Naive B cell (primary cell): ENCODE measurements around the gene ARL6IP1. TPM values are rescaled to one million over a fixed set of nuclear protein-coding genes. Genes with fewer than 3 reads are reported as not detected.
A peak's percentile ranks its signal among the peaks of the same experiment; 100 is the strongest.
"Not testable (repeated sequence)": the region's sequence is repeated elsewhere in the genome, so short reads cannot be mapped to it uniquely, and the experiment has no call there.

ENCODE experiments used
- ATAC-seq, 2 donors: fragments of 150-1000 bp; cut with Tn5 transposase; 2 replicates each; pipeline ENCODE4 v1.10.0; 2021; ENCODE audit warnings: low read depth in 2 of 2, mild to moderate bottlenecking in 2 of 2, moderate library complexity in 2 of 2
- DNase-seq: peaks from one replicate; pipeline ENCODE4 v3.0.0; 2022
- H3K27ac Mint-ChIP-seq, 6 donors: one replicate each; pipeline ENCODE4 v1.8.0; 2020 to 2022; ENCODE audit warnings: mild to moderate bottlenecking in 6 of 6, mixed read lengths in 6 of 6, moderate library complexity in 5 of 6, inconsistent platforms in 2 of 6
- H3K27me3 Mint-ChIP-seq, 3 donors: one replicate each; pipeline ENCODE4 v1.8.0; 2021 to 2022; ENCODE audit warnings: mixed read lengths in 3 of 3, mild to moderate bottlenecking in 1 of 3
- H3K36me3 Mint-ChIP-seq, 2 donors: one replicate each; pipeline ENCODE4 v1.8.0; 2020 to 2022; ENCODE audit warnings: mixed read lengths in 2 of 2, inconsistent platforms in 1 of 2, mild to moderate bottlenecking in 1 of 2
- H3K4me1 Mint-ChIP-seq, 3 donors: one replicate each; pipeline ENCODE4 v1.8.0; 2020 to 2022; ENCODE audit warnings: mixed read lengths in 3 of 3, inconsistent platforms in 1 of 3, mild to moderate bottlenecking in 1 of 3, moderate library complexity in 1 of 3
- H3K4me3 Mint-ChIP-seq, 8 donors: one replicate each; pipeline ENCODE4 v1.8.0; 2020 to 2022; ENCODE audit warnings: mild to moderate bottlenecking in 8 of 8, mixed read lengths in 8 of 8, moderate library complexity in 8 of 8, inconsistent platforms in 2 of 8
- H3K9me3 Mint-ChIP-seq, 7 donors: one replicate each; pipeline ENCODE4 v1.8.0; 2020 to 2022; ENCODE audit warnings: mixed read lengths in 7 of 7, mild to moderate bottlenecking in 5 of 7, inconsistent platforms in 2 of 7, moderate library complexity in 1 of 7
- polyA plus RNA-seq, 6 donors: library from polyadenylated mRNA; unstranded; fragments of 300-500 nt; fragmentation: Illumina TruSeq; gene quantifications; one replicate each; pipeline ENCODE4 v1.2.3, GENCODE V29; 2021; ENCODE audit warnings: low read depth in 6 of 6

The ARL6IP1 gene
- polyA plus RNA-seq, 6 donors from 2014 or later = 182 to 283 (median 211) TPM

DNA sequence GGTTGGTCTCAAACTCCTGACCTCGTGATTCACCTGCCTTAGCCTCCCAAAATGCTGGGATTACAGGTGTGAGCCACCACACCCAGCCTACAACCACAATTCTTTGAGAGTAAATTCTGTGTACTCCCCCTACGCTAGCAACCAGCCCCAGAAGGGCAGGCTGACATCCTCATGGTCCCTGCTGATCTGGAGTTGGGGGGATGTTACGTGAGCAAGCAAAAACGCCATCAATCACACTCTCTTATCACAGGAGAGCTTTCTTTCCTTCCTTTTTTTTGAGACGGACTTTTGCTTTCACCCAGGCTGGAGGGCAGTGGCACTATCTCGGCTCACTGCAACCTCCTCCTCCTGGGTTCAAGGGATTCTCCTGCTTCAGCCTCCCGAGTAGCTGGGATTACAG is 29.2 kb downstream of the ARL6IP1 start:
- ATAC-seq, H3K27ac Mint-ChIP-seq, H3K4me3 Mint-ChIP-seq, H3K27me3 Mint-ChIP-seq, H3K36me3 Mint-ChIP-seq, H3K4me1 Mint-ChIP-seq, DNase-seq: not testable (repeated sequence)
- peaks cover 0 to 11% (median 6%) of the 10 kb centered on the region in 7 donors for H3K9me3 Mint-ChIP-seq

DNA sequence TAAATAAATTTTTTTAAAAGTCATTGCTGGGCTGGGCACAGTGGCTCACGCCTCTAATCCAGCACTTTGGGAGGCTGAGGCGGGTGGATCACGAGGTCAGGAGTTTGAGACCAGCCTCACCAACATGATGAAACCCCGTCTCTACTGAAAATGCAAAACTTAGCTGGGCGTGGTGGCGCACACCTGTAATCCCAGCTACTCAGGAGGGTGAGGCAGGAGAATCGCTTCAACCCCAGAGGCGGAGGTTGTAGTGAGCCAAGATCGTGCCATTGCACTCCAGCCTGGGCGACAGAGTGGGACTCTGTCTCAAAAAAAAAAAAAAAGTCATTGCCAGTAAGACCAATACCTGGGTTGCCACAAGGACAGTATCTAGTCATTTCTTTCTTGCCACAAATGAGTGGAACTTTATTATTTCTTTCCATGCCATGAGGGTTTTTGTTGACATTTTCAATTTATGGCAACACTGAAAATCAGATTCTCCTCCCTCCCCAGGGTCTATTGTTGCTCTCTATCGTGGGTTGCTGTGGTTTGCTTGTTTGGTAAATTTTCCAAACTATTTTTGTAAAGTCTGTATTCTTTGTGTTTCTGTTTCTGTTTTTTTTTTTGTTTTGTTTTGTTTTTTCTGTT is 30.9 kb downstream of the ARL6IP1 start:
- H3K27me3 Mint-ChIP-seq, ATAC-seq, H3K27ac Mint-ChIP-seq, H3K36me3 Mint-ChIP-seq, DNase-seq, H3K4me3 Mint-ChIP-seq, H3K4me1 Mint-ChIP-seq: not testable (repeated sequence)
- peaks cover 0 to 10% (median 6%) of the 10 kb centered on the region in 7 donors for H3K9me3 Mint-ChIP-seq

- not testable (repeated sequence) for H3K4me1 Mint-ChIP-seq, H3K9me3 Mint-ChIP-seq, H3K36me3 Mint-ChIP-seq, H3K27ac Mint-ChIP-seq, H3K27me3 Mint-ChIP-seq, H3K4me3 Mint-ChIP-seq, DNase-seq
- ATAC-seq = peak in 1 of 2 donors; percentile 45
These were observed 34.1 kb downstream of the ARL6IP1 start for GRCh38 chr16:18767217-18767616.

GRCh38 chr16:18762713-18763112 is 38.6 kb downstream of the ARL6IP1 start:
- DNase-seq, H3K9me3 Mint-ChIP-seq, ATAC-seq, H3K4me3 Mint-ChIP-seq, H3K36me3 Mint-ChIP-seq, H3K27ac Mint-ChIP-seq: not testable (repeated sequence)
- Mint-ChIP-seq H3K27me3 (peaks cover 0 to 11% (median 0%) of the 10 kb centered on the region in 3 donors), H3K4me1 (peaks cover 4 to 13% (median 7%) of the 10 kb centered on the region in 3 donors)

DNA sequence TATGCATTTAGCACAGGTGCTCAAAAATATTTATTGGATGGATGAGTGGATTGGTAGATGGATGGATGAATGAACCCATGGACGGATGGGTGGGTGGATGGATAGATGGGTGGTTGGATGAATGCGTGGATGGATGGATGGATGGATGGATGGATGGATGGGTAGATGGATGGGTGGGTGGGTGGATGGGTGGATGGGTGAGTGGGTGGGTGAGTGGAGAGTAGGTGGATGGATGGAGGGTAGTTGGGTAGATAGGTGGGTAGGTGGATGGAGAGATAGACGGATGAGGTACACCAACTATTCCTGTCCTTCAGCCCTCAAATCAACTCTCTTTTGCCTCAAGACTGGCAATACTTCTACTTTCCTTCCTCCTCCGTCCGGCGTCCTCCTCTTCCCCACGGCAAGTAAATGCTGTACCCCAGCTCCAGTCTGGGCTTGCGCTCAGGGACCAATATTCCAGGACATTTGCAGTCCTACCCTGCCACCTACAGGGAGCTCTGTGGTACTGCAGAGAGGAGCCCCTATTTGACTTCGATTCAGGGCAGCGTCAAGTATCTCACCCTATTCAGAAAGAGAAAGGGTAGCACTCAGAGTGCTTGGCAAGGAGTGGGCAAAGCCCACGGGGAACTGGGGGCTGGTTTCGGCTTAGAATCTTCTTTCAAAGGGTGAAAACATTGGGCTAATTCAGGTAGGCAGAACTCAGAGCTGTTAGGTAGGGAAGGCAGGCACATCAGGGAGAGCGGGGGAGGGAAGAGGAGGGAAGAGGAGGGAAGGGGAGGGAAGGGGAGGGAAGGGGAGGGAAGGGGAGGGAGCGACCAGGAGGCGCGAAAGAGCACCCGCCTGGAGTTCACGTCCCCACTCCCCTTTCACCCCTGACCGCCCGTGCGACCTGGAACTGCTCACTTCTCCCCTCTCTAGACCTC is 41.5 kb downstream of the ARL6IP1 start:
- not testable (repeated sequence) for H3K4me3 Mint-ChIP-seq, H3K9me3 Mint-ChIP-seq, H3K36me3 Mint-ChIP-seq
- peak; percentile 46 for DNase-seq
- ATAC-seq = peak; percentile 71 to 80
- Mint-ChIP-seq H3K27ac (peak overlapping the region in 1 of 6 donors; percentile 56), H3K27me3 (peaks cover 0 to 11% (median 0%) of the 10 kb centered on the region in 3 donors), H3K4me1 (peaks cover 9 to 29% (median 16%) of the 10 kb centered on the region in 3 donors)

- not testable (repeated sequence) for H3K36me3 Mint-ChIP-seq, H3K27ac Mint-ChIP-seq, H3K4me3 Mint-ChIP-seq, DNase-seq, H3K9me3 Mint-ChIP-seq
- ATAC-seq = peak; percentile 11 to 16
- Mint-ChIP-seq H3K4me1 (peaks cover 9 to 29% (median 16%) of the 10 kb centered on the region in 3 donors), H3K27me3 (peaks cover 0 to 11% (median 0%) of the 10 kb centered on the region in 3 donors)
These were observed 43.2 kb downstream of the ARL6IP1 start for GRCh38 chr16:18757960-18758660.

- Mint-ChIP-seq H3K27ac (peak overlapping the region in 5 of 6 donors; percentile 34 to 76 (median 50)), H3K4me1 (peaks cover 9 to 29% (median 16%) of the 10 kb centered on the region in 3 donors), H3K27me3 (peaks cover 0 to 11% (median 0%) of the 10 kb centered on the region in 3 donors), H3K4me3 (peak overlapping the region in 4 of 8 donors; percentile 17 to 77 (median 65))
- H3K9me3 Mint-ChIP-seq, DNase-seq, H3K36me3 Mint-ChIP-seq: not testable (repeated sequence)
- peak in 1 of 2 donors; percentile 35 for ATAC-seq
These were observed 44.7 kb downstream of the ARL6IP1 start for GRCh38 chr16:18756639-18757038.

GRCh38 chr16:18742870-18743269 is 58.5 kb downstream of the ARL6IP1 start:
- H3K9me3 Mint-ChIP-seq, ATAC-seq, H3K4me1 Mint-ChIP-seq, H3K27me3 Mint-ChIP-seq, H3K27ac Mint-ChIP-seq, H3K36me3 Mint-ChIP-seq, H3K4me3 Mint-ChIP-seq, DNase-seq: not testable (repeated sequence)

Other genes starting within 250 kb of the ARL6IP1 start
- 10 to 100 TPM; 31.1 to 47.7 (median 44.0) TPM for gene NOMO2, start 239.5 kb downstream of the ARL6IP1 start, polyA plus RNA-seq
- 1,000 to 10,000 TPM; 1,634 to 3,499 (median 2,919) TPM for gene RPS15A, start 11.2 kb downstream of the ARL6IP1 start, polyA plus RNA-seq
- gene SMG1, start 124.9 kb upstream of the ARL6IP1 start, polyA plus RNA-seq = 10 to 100 TPM; 13.4 to 28.7 (median 19.5) TPM
- not detected for gene TMC7, start 182.4 kb upstream of the ARL6IP1 start, polyA plus RNA-seq